Adipose tissue (tissue), 3 donors: ENCODE results near the gene HS3ST3B1. TPM values are rescaled to one million over a fixed set of nuclear protein-coding genes. Genes with fewer than 3 reads are reported as not detected.

Experiments used
- H3K27ac ChIP-seq: one replicate; pipeline ENCODE4 v1.5.1; 2013; ENCODE audit warnings: low read depth, low read length
- WGBS, 3 donors: extraction: QIAGEN DNeasy Blood & Tissue Kit; methylation state at CpG; one replicate each; pipeline ENCODE4 v1.1.7; 2013; 5-methylcytosine and 5-hydroxymethylcytosine counted together
- polyA plus RNA-seq, 3 donors: library from polyadenylated mRNA; stranded (reverse); fragments of 200-250 nt; gene quantifications; one replicate each; pipeline ENCODE4 v1.2.3, GENCODE V29; 2013
- donor health status: healthy with polysubstance abuse.
- donor health status: Bipolar disorder and iron deficiency.
- donor health status: healthy.

Gene HS3ST3B1
- polyA plus RNA-seq, 3 donors: 0.39 to 0.95 (median 0.67) TPM

DNA sequence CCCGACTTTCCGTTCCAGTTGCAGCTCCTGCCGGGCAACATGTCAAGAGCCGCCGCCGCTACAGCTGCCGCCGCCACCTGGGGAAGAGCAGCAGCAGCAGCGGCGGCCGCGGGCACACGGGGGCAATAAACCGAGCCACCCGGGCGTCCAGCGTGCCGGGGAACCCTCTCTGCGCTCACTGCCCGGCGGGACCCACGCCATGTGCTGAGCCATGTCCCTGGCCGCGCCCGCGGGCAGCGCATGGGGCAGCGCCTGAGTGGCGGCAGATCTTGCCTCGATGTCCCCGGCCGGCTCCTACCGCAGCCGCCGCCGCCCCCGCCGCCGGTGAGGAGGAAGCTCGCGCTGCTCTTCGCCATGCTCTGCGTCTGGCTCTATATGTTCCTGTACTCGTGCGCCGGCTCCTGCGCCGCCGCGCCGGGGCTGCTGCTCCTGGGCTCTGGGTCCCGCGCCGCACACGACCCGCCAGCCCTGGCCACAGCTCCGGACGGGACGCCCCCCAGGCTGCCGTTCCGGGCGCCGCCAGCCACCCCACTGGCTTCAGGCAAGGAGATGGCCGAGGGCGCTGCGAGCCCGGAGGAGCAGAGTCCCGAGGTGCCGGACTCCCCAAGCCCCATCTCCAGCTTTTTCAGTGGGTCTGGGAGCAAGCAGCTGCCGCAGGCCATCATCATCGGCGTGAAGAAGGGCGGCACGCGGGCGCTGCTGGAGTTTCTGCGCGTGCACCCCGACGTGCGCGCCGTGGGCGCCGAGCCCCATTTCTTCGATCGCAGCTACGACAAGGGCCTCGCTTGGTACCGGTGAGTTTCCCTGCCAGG is 604 bp downstream of the HS3ST3B1 start:
- H3K27ac ChIP-seq: no peak overlapping the region
- WGBS, 3 donors: 0 to 1% (median 1%) methylated on average over 71 to 90 of the region's 90 CpGs

DNA sequence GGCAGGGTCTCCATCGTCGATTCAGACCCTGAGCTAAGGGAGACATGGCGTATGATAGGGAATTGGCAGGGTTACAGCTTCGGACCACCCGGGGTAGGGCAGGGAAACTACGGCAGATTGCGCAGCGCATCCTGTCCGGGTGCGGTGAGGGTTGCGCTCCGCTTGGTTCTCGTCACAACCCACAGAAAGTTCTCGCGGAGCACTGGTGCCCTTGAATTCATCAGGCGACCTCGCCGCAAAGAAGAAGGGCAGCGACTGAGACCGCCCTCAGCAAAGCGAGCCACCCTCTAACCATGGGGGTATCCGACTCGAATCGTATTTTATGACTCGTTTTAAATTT is 1.2 kb downstream of the HS3ST3B1 start:
- H3K27ac ChIP-seq: no peak overlapping the region
- WGBS, 3 donors: 0 to 1% (median 1%) methylated on average over 24 to 25 of the region's 25 CpGs

DNA sequence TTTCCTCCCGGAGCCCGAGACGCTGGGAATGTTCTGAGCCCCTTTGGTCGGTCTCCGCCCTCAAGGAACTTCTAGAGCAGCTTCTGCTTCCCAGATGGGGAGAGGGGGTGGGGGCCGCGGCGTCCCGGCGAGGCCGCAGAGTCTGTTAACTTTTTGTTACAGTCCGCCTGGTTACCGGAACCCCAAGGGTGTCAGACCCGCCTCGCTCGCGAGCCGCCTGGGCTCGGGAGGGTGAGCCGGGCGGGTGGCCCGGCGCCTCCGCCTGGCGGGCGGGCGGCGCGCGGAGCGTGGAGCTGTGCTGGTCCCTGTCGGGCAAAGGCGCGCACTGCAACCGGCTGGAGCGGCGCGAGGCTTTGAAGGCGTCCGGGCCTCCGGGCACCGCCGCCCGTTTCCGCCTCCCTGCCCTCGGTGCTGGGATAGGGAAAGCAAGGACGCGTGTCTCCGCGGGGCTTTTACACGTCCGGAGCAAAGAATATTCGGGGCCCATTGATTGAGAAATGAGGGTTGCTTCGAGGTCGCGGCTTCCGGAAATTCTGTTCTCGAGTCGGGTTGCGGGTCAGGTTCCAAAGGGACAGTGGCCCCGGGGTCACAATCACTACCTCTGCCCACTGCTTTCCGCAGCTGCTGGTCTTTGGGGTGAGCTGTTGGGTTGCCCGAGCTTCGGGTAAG is 1.7 kb downstream of the HS3ST3B1 start:
- H3K27ac ChIP-seq: no peak overlapping the region
- WGBS, 3 donors: 1% methylated on average over 55 to 64 of the region's 64 CpGs

DNA sequence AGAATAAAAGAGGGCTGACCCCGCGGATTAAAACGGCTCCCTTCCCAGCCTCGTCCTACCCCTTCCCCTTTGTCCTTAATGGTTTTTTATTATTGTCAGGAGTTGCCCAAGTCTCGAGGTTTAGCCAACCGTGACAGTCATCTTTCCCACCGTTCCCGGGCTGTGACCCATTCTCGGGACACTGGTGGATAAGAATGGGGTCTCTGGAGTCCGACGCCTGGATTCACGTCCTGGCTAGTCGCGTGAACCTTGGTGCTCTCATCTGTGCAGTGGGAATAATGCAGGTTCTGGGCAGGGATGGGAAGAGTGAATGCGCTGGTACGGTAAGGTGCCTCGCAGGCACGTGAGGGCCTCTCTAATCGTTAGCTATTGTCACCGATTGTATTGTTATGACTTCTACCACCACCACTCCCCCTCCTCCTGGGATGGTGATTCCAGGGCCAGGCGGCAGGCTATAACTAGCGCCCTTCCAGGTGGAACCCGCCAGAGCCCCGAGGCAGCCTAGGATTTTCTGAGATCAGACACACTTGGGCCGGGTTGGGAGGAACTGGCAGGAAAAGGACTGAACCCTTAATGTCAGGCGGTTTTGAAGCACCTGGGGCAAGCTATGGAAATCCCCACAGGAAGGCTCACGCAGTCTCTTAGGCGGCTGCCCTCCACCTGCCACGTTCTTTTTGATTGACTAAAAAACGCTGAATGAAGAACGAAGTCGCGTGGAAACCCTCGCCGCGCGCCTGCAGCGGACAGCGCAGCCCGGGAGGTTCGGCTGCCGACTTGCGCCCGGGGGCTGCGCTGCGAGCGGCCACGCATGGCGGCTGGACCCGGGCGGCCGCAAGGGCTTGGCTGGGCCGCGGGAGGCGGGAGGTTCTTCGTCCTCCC is 2.7 kb downstream of the HS3ST3B1 start:
- WGBS, 3 donors: 12 to 20% (median 15%) methylated on average over 56 of the region's 56 CpGs
- H3K27ac ChIP-seq: no peak overlapping the region

DNA sequence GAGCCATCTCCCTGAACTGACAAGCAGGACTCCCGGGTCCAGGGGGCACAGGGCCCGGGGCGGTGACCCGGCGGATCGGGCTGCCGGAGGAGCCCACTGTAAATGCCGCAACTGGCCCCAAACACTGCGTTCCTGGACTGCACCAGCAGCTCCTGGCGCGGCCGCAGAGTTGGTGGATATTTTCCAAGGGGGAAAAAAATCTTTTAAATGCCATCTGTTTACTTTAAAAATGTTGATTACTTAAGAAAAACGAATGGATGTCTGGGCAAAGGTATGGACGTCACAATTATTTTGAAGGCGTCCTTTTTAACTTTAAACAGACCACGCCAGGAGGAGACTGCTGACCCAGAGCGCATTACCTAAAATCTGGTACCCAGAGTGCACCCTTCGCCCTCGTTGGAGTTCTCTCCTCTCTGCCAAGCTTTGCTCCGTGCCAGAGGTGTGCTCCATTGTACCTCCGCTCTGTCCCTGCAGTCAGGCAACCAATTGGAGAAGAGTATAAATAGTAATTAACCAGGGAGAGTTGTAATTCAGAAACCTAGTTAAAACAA is 3.4 kb downstream of the HS3ST3B1 start:
- H3K27ac ChIP-seq: no peak overlapping the region
- 30 to 44% (median 40%) methylated on average over 21 of the region's 21 CpGs for WGBS, 3 donors

DNA sequence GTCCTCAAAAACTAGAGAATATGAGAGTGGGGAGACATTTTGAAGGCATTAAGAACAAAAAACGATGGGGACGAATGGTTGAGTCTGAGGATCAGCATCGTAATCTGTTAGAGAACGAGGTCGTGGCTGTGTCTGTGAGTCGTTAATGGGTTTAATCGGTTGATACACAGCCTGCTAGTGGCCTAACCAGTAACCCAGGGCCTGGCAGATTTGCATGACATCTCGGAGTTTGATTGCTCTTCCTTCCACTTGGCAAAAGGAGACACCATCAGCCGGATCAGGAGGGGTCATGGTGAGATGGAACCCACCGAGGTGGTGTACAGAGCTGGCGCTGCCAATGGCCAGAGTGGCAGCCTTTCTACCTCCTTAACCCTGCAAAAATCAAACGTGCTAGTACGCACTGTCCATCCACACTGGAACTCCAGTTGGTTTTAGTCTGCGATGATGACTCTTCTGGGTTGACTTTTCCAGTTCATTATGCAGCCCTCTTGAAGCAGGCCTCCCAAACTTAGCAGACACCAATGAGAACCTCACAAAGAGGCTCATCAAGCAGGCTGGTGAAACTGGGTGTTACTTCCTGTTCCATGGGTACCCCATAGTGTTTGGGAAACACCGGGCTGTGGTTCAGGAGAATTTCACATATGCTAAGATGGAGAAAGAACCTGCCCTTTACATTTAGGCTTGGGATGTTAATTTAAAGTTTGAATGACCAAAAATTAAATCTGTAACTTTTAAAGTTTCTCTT is 4.1 kb downstream of the HS3ST3B1 start:
- 72 to 76% (median 75%) methylated on average over 15 of the region's 15 CpGs for WGBS, 3 donors
- no peak overlapping the region for H3K27ac ChIP-seq

DNA sequence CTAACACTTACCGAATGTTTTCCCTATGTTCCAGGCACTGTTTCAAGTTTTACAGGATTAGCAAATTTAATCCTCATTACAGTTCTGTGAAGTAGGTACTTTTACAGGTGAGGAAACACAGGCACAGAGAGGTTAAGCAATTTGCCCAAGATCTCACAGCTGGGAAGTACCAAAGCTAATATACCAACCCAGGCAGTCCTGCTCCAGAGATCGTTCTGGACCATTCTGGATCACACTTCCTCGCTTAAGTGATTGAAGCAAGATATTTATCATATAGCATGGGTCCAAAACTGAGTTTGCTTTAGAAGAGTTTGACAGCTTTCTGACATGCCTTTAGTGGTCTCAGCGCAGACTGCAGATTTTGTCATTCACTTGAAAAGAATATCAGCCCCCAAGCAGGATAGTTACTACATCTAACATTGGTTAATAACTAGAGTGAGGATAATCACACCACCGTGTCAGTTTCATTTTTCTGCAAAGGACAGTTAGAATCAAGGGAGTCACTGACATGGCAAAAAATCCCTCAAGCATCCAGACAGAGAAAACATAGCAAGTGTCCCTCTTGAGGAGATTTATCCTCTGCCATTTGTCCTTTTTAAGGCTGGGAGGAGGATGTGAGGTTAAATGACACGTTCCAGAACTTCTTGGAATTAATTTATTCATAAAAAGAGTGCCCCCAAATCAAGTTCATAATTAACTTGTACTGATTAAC is 5.1 kb downstream of the HS3ST3B1 start:
- WGBS, 3 donors: 74 to 78% (median 77%) methylated on average over 6 of the region's 6 CpGs
- H3K27ac ChIP-seq: no peak overlapping the region

DNA sequence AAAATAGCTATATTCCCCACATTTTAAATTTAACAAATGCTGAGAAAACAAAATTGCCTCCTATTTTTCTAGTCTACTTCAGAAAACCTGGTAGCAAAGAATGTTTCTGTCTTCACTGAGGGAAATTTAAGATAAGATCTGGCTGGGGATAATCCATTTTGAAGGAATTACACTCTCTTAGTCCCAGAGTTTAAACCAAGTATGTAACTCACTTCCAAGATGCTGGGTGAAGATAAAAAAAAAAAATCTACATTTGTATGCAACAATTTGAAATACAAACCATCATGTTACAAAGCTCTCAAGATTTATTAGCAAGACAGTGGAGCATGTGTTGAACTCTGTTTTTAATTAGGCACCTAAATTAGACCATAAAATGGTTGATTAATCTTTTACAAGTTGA is 5.7 kb downstream of the HS3ST3B1 start:
- H3K27ac ChIP-seq: no peak overlapping the region

DNA sequence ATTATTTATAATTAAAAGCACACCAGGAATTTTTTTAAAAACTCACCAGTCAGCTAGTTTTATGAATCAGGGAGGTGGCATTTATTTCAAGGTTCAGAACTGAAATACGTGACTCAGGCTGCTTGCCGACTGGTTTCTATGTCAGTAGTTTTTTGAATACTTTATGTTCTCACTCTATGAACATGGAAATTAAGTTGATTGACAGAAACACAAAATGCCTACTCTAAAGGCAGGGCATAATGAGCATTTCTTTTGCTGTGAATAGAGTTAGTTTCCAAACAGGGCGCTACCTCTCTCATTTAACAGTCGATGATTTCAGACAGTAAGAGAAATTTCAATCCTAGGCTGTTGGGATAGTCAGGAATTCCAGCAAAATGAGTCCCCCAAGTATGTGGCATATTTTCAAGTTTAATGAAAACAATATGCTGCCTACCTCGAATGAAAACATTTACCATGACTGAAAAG is 6.7 kb downstream of the HS3ST3B1 start:
- WGBS, 3 donors: 67 to 72% (median 70%) methylated on average over 5 of the region's 5 CpGs

DNA sequence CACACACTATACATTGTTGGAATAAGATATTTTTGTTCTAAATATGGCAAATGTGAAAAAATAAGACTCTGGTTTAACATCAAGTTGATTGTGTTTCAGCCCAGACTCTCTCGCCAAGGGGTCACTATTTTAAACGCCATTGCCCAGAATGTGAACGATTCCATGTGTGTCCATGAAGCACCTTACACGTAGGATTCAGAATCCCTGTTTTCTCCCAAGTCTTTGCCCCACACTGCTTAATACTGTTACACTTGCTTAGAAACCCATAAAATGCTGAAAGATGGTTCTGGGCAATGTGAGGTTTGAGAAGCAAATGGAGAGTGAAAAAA is 7.7 kb downstream of the HS3ST3B1 start:
- WGBS, 3 donors: 32 to 36% (median 34%) methylated on average over 4 of the region's 4 CpGs
- no peak overlapping the region for H3K27ac ChIP-seq

More for the DNA sequence above, 6.7 kb downstream of the HS3ST3B1 start:
- no peak overlapping the region for H3K27ac ChIP-seq

DNA sequence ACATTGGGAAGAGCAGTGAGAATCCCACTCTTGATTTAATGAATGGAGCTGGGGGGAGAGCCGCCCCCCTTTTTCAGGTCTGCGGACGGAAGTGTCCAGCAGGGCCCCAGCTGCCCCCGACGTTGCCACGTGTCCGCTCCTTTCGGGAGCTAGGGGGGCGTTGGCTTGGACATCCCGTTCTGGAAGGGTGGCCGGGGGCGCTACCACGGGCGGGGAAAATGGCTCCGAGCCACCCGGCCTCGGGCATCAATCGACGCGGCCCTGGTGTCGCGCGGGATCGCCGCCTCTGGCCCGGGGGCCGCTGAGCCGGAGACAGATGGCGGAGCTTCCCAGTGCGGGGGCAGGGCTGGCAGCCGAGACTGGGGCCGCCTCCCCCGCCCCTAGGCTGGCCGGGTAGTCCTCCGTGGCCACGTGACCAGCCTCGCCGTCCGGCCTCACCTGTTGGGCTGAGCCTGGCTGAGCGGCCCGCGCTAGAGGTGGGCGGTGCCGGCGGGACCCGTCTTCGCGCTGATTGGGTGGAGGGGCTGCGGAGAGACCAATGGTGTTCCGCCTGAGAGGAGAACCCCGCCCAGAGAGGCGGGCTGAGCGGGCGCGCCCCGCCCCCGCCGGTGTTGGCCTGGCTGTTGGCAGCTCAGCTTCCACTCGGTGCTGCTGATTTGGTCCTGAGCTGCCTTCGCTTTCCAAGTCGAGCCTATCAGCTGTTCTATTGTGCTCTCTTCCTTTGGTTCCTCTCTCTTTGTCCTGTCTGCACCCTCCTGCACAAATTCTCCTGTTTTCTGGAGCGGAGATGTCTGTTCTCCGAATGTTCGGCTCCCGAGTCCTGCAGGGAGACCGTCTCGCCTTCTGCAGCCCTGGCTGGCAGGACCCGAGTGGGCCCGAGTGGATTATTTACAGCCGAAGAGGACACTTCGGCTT is 8.3 kb downstream of the HS3ST3B1 start:
- no peak overlapping the region for H3K27ac ChIP-seq
- WGBS, 3 donors: 5 to 6% (median 6%) methylated on average over 47 to 71 of the region's 71 CpGs

DNA sequence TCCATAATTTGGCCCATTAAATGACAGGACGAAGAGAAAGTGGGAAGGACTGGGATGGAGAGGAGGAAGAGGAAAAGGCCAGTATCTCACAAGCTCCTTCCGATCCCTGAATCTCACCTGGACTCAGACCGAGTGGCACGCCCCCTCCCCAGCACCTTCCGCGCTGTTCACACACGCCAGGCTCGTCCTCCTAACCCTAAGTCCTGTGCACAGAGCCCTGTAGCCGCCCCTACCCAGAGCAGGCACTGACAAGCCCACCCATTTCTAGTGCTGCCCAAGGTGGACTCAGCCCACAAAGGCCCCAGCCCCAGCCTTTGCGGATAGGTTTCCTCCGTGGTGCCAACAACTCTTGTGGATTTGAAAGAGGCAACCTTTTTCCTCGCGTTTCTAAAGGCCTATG is 9.2 kb downstream of the HS3ST3B1 start:
- no peak overlapping the region for H3K27ac ChIP-seq

DNA sequence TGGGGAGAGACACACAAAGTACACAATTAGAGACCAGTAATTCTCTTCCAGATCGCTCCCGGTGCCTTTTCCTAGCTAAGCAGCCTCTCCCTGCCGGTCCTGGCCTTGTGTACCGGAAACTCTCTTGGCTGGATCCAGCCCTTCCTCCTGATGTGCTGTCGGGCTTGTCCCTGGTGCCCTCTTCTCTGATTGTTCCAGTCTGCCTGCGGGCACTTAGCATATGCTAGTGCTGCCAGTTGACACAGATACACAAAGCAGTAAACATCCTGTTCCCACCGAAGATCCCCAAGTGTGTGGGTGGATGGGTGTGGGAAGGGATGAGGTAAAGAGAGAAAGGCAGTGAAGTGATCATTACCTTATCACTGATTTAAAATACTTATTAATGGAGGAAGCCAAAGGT is 9.7 kb downstream of the HS3ST3B1 start:
- 49 to 57% (median 50%) methylated on average over 7 of the region's 7 CpGs for WGBS, 3 donors
- no peak overlapping the region for H3K27ac ChIP-seq

More for the DNA sequence above, 9.2 kb downstream of the HS3ST3B1 start:
- 38 to 68% (median 50%) methylated on average over 13 of the region's 13 CpGs for WGBS, 3 donors

DNA sequence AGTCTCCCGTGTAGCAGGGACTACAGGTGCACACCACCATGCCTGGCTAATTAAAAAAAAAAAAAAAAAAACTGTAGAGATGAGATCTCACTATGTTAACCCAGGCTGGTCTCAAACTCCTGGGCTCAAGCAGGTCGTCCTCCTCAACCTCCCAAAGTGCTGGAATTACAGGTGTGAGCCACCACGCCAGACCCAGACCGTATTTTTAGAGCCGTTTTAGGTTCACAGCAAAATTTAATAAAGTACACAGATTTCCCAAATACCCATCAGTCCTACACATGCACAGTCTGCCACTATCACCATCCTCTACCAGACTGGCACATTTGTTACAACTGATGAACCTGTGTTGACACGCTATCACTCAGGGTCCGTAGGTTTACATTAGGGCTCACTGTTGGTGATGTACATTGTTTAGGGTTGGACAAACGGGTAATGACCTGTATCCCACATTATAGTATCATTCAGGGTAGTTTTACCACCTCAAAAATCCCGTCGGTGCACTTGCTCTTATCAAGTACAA is 10.4 kb downstream of the HS3ST3B1 start:
- WGBS, 3 donors: 80 to 88% (median 83%) methylated on average over 10 of the region's 10 CpGs

DNA sequence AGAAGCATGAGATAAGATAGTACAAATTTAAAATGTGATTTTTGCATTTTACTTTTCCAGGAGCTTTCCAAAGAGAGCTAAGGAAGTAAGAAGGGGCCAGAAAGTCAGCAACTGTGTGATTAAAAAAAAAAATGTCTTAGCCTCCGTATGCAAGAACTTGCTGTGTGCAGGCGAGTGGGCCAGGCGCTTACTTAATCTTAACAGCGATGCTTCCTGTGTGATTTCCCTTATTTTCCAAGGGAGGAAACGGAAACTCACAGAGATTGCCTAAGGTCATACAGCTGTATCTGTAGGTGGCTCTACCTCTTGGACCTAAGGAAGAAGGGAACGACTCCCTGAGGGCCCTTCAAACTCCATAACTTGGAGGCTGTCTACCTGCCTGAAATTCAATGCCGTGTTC is 11.1 kb downstream of the HS3ST3B1 start:
- no peak overlapping the region for H3K27ac ChIP-seq
- 35 to 81% (median 44%) methylated on average over 7 of the region's 7 CpGs for WGBS, 3 donors

More for the DNA sequence above, 10.4 kb downstream of the HS3ST3B1 start:
- H3K27ac ChIP-seq: no peak overlapping the region

DNA sequence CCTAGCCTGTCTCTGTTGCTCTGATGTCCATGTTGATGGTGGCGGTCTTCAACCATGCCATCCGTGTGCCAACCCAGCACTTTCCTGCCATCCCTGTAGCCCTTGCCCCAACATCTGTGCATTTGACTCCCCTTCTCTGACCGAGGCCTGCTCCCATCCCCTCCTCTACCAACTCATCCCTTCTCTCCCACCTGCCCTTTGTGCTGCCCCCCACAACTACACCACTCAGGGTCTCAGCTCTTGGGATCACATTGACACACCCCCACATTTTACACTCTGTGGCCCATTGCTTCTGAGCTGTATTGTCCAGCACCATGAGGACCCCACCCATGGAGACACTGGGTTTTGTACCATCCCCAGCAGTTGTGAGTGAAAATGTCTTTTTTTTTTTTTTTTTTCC is 11.6 kb downstream of the HS3ST3B1 start:
- H3K27ac ChIP-seq: no peak overlapping the region
- WGBS, 3 donors: 95 to 98% (median 96%) methylated on average over 3 of the region's 3 CpGs
